Measurements from ENCODE around the gene MT2A. TPM values are rescaled to one million over a fixed set of nuclear protein-coding genes. Genes with fewer than 3 reads are reported as not detected.

Gene MT2A
- total and polyA plus RNA-seq, 2 of the 13 experiments (the other 11 are each of a cell fraction or from before 2014, with no cell fraction given), result 135 to 371 TPM

DNA sequence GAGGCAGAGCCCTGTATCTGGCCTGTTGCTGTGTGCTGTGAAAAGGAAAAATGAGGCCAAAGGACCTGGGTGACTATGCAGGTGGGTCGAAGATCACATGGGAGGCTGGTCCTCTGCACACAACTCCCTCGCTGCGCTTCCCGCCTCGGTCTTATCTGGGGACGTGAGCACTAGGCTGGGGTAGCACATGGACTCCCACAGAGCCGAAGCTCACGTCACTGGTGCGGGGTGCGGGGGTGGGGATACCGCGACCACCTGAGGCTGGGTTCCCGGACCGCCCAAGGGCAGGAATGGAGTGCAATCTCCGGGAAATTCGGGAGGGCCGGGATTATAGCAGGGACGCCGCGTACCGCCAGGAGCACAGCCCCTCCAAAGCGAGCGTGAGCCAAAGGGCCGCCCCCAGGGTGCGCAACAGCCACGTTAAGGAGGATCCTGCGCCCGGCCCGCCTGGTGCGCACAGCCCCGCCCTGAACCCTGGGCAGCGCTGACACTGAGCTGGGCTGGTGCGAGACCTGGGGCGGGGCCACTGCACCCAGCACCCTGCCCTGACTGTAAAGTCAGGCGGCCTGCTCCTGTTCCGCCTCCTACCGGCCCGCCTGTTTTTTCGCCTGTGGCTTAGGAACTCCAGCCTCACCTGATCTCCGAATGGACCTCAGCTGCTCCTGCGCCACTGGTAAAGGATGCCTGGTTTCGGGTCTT, 34.8 kb downstream of the MT2A start (continued):
- TF ChIP-seq TFDP2 (CRISPR knock-in tag; IDR thresholded peaks at IDR 0.05), result peak; percentile 40; the same call in 1 of the 2 replicates
- TF ChIP-seq ZNF549 (CRISPR knock-in tag; IDR thresholded peaks at IDR 0.05), result no peak
- TF ChIP-seq, protein P1, sequence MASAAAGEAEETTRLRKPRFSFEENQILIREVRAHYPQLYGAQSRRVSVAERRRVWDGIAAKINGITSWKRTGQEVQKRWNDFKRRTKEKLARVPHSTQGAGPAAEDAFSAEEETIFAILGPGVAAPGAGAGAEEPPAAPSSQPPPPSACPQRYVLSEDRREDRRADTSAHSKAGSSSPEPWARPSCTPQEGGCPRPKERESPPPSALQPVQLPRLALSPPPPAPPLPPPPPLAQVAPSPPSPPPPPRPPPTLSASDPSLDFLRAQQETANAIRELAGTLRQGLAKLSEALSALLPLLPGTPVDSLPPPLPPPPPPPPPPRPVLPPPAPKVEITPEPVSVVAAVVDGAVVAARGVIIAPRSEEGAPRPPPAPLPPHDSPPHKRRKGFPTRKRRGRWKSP (CRISPR knock-in tag; IDR thresholded peaks at IDR 0.05), result peak; percentile 54; the same call in 1 of the 2 replicates
- no peak for TF ChIP-seq CBFB (CRISPR knock-in tag; IDR thresholded peaks at IDR 0.05)
- peak; percentile 57 for TF ChIP-seq ZNF792 (CRISPR knock-in tag; IDR thresholded peaks at IDR 0.05)
- no peak for TF ChIP-seq KLF15 (CRISPR knock-in tag; IDR thresholded peaks at IDR 0.05; ENCODE audit: borderline replicate concordance)
- TF ChIP-seq ZNF761 (CRISPR knock-in tag; conservative IDR thresholded peaks at IDR 0.05), result no peak; the same call in 1 of the 2 replicates
- TF ChIP-seq ZNF24 (IDR thresholded peaks at IDR 0.05), result no peak
- peak; percentile 88 for TF ChIP-seq HNRNPLL (IDR thresholded peaks at IDR 0.05; ENCODE audit: low read depth, low read length, poor library complexity, severe bottlenecking)
- no peak for TF ChIP-seq SMC3 (IDR thresholded peaks at IDR 0.05; ENCODE audit: low read length)
- TF ChIP-seq MYC (CRISPR knock-in tag; IDR thresholded peaks at IDR 0.05; ENCODE audit: borderline replicate concordance), result no peak; the same call in 1 of the 2 replicates
- TF ChIP-seq PPARG (CRISPR knock-in tag; conservative IDR thresholded peaks at IDR 0.05), result no peak
- no peak for TF ChIP-seq ZNF33B (CRISPR knock-in tag; IDR thresholded peaks at IDR 0.05)
- TF ChIP-seq NCOA2 (CRISPR knock-in tag; IDR thresholded peaks at IDR 0.05), result no peak
- TF ChIP-seq ZNF564 (CRISPR knock-in tag; IDR thresholded peaks at IDR 0.05), result peak; percentile 45; the same call in 1 of the 2 replicates
- TF ChIP-seq CBX1 (IDR thresholded peaks at IDR 0.05; ENCODE audit: low read depth), result no peak
- TF ChIP-seq, protein P2, sequence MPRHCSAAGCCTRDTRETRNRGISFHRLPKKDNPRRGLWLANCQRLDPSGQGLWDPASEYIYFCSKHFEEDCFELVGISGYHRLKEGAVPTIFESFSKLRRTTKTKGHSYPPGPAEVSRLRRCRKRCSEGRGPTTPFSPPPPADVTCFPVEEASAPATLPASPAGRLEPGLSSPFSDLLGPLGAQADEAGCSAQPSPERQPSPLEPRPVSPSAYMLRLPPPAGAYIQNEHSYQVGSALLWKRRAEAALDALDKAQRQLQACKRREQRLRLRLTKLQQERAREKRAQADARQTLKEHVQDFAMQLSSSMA (CRISPR knock-in tag; IDR thresholded peaks at IDR 0.05), result peak; percentile 90; the same call in 1 of the 2 replicates
- TF ChIP-seq, protein P3, sequence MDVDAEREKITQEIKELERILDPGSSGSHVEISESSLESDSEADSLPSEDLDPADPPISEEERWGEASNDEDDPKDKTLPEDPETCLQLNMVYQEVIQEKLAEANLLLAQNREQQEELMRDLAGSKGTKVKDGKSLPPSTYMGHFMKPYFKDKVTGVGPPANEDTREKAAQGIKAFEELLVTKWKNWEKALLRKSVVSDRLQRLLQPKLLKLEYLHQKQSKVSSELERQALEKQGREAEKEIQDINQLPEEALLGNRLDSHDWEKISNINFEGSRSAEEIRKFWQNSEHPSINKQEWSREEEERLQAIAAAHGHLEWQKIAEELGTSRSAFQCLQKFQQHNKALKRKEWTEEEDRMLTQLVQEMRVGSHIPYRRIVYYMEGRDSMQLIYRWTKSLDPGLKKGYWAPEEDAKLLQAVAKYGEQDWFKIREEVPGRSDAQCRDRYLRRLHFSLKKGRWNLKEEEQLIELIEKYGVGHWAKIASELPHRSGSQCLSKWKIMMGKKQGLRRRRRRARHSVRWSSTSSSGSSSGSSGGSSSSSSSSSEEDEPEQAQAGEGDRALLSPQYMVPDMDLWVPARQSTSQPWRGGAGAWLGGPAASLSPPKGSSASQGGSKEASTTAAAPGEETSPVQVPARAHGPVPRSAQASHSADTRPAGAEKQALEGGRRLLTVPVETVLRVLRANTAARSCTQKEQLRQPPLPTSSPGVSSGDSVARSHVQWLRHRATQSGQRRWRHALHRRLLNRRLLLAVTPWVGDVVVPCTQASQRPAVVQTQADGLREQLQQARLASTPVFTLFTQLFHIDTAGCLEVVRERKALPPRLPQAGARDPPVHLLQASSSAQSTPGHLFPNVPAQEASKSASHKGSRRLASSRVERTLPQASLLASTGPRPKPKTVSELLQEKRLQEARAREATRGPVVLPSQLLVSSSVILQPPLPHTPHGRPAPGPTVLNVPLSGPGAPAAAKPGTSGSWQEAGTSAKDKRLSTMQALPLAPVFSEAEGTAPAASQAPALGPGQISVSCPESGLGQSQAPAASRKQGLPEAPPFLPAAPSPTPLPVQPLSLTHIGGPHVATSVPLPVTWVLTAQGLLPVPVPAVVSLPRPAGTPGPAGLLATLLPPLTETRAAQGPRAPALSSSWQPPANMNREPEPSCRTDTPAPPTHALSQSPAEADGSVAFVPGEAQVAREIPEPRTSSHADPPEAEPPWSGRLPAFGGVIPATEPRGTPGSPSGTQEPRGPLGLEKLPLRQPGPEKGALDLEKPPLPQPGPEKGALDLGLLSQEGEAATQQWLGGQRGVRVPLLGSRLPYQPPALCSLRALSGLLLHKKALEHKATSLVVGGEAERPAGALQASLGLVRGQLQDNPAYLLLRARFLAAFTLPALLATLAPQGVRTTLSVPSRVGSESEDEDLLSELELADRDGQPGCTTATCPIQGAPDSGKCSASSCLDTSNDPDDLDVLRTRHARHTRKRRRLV (CRISPR knock-in tag; IDR thresholded peaks at IDR 0.05), result 0 out of 2 replicates have a peak, but pooled peaks have one; percentile 29
- TF ChIP-seq, protein P4, sequence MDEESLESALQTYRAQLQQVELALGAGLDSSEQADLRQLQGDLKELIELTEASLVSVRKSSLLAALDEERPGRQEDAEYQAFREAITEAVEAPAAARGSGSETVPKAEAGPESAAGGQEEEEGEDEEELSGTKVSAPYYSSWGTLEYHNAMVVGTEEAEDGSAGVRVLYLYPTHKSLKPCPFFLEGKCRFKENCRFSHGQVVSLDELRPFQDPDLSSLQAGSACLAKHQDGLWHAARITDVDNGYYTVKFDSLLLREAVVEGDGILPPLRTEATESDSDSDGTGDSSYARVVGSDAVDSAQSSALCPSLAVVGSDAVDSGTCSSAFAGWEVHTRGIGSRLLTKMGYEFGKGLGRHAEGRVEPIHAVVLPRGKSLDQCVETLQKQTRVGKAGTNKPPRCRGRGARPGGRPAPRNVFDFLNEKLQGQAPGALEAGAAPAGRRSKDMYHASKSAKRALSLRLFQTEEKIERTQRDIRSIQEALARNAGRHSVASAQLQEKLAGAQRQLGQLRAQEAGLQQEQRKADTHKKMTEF (CRISPR knock-in tag; IDR thresholded peaks at IDR 0.05), result no peak
- TF ChIP-seq KMT2A (CRISPR knock-in tag; IDR thresholded peaks at IDR 0.05), result no peak
- TF ChIP-seq ZSCAN31 (CRISPR knock-in tag; IDR thresholded peaks at IDR 0.05; ENCODE audit: low read depth), result peak; percentile 54; the same call in 1 of the 2 replicates
